ENCODE results near the gene SOX6. TPM values are rescaled to one million over a fixed set of nuclear protein-coding genes. Genes with fewer than 3 reads are reported as not detected.

The SOX6 gene
- polyA plus RNA-seq, 1 donor (not counting 4 experiments of a cell fraction or from before 2014, with no cell fraction given) = 6.0 TPM

GRCh38 chr11:16125796-16126195, 230.6 kb downstream of the SOX6 start:
- H3K4me3 ChIP-seq (ENCODE audit: control insufficient read depth in 2 of 3, extremely low read depth in 1 of 3, insufficient read depth in 2 of 3, low read depth in 1 of 3, low read length in 3 of 3) = no peak overlapping the region
- H3K79me2 ChIP-seq (ENCODE audit: control insufficient read depth, insufficient read depth, low read length) = no peaks in the 10 kb centered on the region
- DNase-seq (ENCODE audit: low read depth, low spot score) (no peak), FAIRE-seq (no peak)
- dilution Hi-C loops (cut with MboI; ENCODE audit: extremely low pct_ligation_motif_present, low sequenced_read_pairs) = no loop called here
- no peaks in the 10 kb centered on the region for H3K9me1 ChIP-seq (ENCODE audit: control insufficient read depth, extremely low read depth, insufficient read depth, low read length)
- no peak overlapping the region for H3K4me2 ChIP-seq (ENCODE audit: control insufficient read depth, extremely low read depth, insufficient read depth, low read depth, low read length)
- no peaks in the 10 kb centered on the region for H3K36me3 ChIP-seq (ENCODE audit: control insufficient read depth in 2 of 2, extremely low read depth in 1 of 2, insufficient read depth in 2 of 2, low read length in 2 of 2)
- no peaks in the 10 kb centered on the region for H3K9me3 ChIP-seq (ENCODE audit: control insufficient read depth, low read depth, low read length)
- no peak overlapping the region for H2AFZ ChIP-seq (ENCODE audit: control insufficient read depth, low read length)
- H3K27me3 ChIP-seq (ENCODE audit: control insufficient read depth, extremely low read depth, insufficient read depth, low read length) = no peaks in the 10 kb centered on the region
- H4K20me1 ChIP-seq (ENCODE audit: control insufficient read depth, extremely low read depth, insufficient read depth, low read length) = no peaks in the 10 kb centered on the region
- H3K27ac ChIP-seq (ENCODE audit: control insufficient read depth, insufficient read depth, low read length) = no peak overlapping the region
- no peaks in the 10 kb centered on the region for H3K4me1 ChIP-seq (ENCODE audit: control insufficient read depth, extremely low read depth, insufficient read depth, low read length)
- no peak overlapping the region for H3K9ac ChIP-seq (ENCODE audit: control insufficient read depth, extremely low read depth, insufficient read depth, low read length)
- TF ChIP-seq CTCF (optimal IDR thresholded peaks at IDR 0.05 in 1 of 3, IDR thresholded peaks at IDR 0.05 in 1 of 3, conservative IDR thresholded peaks at IDR 0.05 in 1 of 3; ENCODE audit: extremely low read depth in 1 of 3, insufficient read depth in 2 of 3, low read length in 3 of 3) (no peak), EZH2 (IDR thresholded peaks at IDR 0.05; ENCODE audit: low read length) (no peak)

GRCh38 chr11:16124390-16124789, 232.0 kb downstream of the SOX6 start:
- no peaks in the 10 kb centered on the region for H3K36me3 ChIP-seq (ENCODE audit: control insufficient read depth in 2 of 2, extremely low read depth in 1 of 2, insufficient read depth in 2 of 2, low read length in 2 of 2)
- H3K4me3 ChIP-seq (ENCODE audit: control insufficient read depth in 2 of 3, extremely low read depth in 1 of 3, insufficient read depth in 2 of 3, low read depth in 1 of 3, low read length in 3 of 3) = no peak overlapping the region
- H3K9me3 ChIP-seq (ENCODE audit: control insufficient read depth, low read depth, low read length) = no peaks in the 10 kb centered on the region
- H3K79me2 ChIP-seq (ENCODE audit: control insufficient read depth, insufficient read depth, low read length) = no peaks in the 10 kb centered on the region
- DNase-seq (ENCODE audit: low read depth, low spot score) = no peak
- H3K9me1 ChIP-seq (ENCODE audit: control insufficient read depth, extremely low read depth, insufficient read depth, low read length) = no peaks in the 10 kb centered on the region
- dilution Hi-C loops (cut with MboI; ENCODE audit: extremely low pct_ligation_motif_present, low sequenced_read_pairs) = no loop called here
- H3K4me2 ChIP-seq (ENCODE audit: control insufficient read depth, extremely low read depth, insufficient read depth, low read depth, low read length) = no peak overlapping the region
- H2AFZ ChIP-seq (ENCODE audit: control insufficient read depth, low read length) = no peak overlapping the region
- H4K20me1 ChIP-seq (ENCODE audit: control insufficient read depth, extremely low read depth, insufficient read depth, low read length) = no peaks in the 10 kb centered on the region
- peak; percentile 32 for FAIRE-seq
- TF ChIP-seq CTCF (optimal IDR thresholded peaks at IDR 0.05 in 1 of 3, IDR thresholded peaks at IDR 0.05 in 1 of 3, conservative IDR thresholded peaks at IDR 0.05 in 1 of 3; ENCODE audit: extremely low read depth in 1 of 3, insufficient read depth in 2 of 3, low read length in 3 of 3) (no peak), EZH2 (IDR thresholded peaks at IDR 0.05; ENCODE audit: low read length) (no peak)
- no peak overlapping the region for H3K27ac ChIP-seq (ENCODE audit: control insufficient read depth, insufficient read depth, low read length)
- no peak overlapping the region for H3K9ac ChIP-seq (ENCODE audit: control insufficient read depth, extremely low read depth, insufficient read depth, low read length)
- H3K27me3 ChIP-seq (ENCODE audit: control insufficient read depth, extremely low read depth, insufficient read depth, low read length) = no peaks in the 10 kb centered on the region
- H3K4me1 ChIP-seq (ENCODE audit: control insufficient read depth, extremely low read depth, insufficient read depth, low read length) = no peaks in the 10 kb centered on the region

All from keratinocyte (primary cell).